NCI-H226 (cell line): ENCODE results near the gene ARHGAP25.
A peak's percentile ranks its signal among the peaks of the same experiment; 100 is the strongest.

Experiments
- DNase-seq: peaks from one replicate; pipeline ENCODE4 v3.0.0-alpha.2; 2015

The ARHGAP25 gene

GRCh38 chr2:68719912-68720311 lies 14.7 kb upstream of the ARHGAP25 start:
- DNase-seq = no peak

DNA sequence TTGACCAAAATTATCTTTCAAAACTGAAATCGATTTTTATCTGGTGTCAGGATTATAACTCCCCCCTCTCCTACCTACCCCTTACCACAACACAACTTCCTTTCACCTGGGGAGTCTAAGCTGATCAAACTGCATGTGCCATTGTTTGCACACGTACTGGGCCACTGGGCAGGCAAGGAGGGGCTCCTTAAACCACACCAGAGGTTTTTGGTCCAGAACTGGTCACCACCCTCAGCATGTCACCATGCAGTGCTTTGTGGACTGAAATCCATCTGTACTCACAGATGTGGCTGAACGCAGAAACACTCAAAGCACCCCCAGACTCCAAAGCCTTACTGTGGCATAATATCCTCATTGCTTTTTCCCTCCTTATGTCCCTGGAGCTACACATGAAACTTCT lies 13.9 kb upstream of the ARHGAP25 start:
- DNase-seq = no peak

GRCh38 chr2:68721482-68722101 lies 13.0 kb upstream of the ARHGAP25 start:
- no peak for DNase-seq

DNA sequence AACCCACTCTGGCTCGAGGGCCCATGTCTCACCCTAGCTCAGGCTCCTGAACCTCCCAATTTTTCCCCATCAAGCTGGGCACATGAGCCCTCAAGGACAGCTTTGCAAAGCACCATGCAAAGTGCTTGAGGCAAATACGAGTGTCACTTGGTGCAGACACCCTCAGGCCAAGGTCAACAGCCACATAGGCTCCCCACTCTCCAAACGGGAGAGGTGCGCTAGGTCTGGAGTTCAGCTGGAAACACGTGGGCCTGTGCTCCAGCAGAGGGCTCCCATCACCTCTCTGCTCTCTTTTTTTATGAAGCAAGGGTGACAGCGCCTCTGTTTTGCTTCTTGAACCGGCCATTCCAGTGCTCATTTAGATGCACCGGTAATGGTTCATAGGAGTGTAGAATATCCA lies 11.9 kb upstream of the ARHGAP25 start:
- no peak for DNase-seq

DNA sequence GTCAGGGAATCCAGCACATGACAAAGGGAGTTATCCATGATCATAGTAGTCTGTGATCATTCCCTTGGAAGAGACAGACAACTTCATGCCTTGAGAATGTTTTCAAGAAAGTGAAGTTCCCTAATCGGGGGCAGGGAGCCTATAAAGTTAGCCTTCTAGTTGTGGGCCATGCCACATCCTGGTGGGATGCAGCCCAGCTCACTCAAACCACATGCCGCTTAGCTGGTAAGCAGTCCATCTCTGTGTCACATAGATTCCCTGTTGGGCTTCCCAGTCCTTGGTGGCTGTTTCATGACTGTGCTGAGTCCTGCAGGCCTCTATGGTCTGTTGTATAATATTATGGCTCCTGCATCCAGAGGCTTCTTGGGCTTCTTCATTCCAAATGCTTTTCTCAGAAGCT lies 11.4 kb upstream of the ARHGAP25 start:
- no peak for DNase-seq

DNA sequence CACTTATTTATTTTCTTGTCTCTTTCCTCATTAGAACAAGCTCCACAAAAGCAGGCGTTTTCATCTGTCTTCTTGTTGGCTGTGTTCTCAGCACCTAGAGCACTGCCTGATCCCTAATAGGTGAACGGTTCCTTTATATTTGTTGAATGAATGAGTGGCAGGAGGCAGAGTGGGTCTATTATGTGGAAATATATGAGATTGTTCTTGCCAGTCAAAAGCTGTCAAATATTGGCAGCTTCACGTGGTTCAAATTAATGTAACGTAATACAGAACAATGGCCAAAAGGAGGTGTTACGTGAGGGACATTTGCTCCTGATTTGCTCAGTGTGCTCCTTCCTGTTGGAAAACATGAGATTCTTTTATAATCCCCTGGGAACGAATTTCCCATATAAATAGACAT lies 8.5 kb upstream of the ARHGAP25 start:
- DNase-seq = no peak

DNA sequence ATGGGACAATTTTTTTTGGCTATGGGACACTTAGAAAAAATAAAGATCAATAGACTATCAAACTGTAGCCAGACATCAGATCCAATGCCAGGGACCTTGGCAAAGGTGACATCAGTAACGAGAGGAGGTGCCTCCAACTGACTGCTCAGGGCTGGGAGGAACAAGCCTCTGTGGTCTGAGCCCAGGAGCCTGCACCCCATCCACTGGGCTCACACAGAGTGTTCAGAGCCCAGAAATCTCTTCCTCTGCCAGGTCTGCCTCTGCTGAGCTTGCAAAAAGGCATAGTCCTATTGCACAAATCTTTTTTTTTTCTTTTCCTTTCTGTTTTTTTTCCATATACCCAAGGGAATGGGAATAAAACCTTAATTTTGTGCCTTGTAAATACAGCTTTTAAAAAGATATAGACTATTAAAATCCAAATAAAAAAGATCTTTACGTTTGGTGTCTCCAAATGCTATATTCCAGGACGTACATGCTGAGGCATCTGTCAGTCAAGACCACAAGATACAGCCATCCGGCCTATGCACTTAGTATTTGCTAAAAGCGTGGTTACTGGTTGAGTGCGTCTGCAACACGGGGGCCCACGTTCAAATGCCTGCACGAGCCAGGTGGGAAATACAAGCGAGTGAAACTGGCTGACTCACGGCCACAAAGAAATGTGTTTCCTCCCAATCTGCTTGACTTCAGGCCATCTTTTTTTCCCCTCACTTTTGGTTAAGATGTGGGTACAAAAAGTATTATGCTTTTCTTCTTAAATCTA lies 7.8 kb upstream of the ARHGAP25 start:
- no peak for DNase-seq

DNA sequence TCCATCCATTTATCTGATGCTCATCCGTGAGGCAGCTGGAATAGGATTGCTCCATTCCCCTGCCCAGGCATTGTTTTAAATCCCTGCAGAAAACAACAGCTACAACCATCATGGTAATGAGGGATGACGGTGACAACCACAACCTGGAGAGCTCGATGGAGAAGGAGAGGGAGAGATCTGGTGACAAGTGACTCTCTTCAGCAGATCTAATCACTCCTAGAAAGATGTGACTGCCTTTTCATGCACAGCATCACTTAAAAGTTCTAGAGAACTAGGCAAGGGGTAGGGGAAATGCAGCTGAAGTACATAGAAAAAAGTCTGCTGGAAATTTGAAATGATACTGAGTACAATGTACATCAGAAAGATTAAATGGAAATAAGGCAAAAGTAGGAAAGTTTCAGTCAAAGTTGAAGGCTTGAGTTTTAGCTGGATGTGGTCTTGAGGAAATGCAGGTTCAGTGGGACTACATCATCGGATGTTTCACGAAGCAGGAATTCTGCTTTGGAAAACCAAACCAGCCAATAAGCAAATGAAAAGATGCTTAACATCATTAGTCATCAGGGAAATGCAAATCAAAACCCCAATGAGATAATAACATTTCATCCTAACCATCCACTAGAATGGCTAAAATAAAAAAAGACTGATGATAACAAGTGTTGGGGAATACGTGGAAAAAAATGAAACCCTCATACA lies 6.8 kb upstream of the ARHGAP25 start:
- DNase-seq = peak; percentile 74

DNA sequence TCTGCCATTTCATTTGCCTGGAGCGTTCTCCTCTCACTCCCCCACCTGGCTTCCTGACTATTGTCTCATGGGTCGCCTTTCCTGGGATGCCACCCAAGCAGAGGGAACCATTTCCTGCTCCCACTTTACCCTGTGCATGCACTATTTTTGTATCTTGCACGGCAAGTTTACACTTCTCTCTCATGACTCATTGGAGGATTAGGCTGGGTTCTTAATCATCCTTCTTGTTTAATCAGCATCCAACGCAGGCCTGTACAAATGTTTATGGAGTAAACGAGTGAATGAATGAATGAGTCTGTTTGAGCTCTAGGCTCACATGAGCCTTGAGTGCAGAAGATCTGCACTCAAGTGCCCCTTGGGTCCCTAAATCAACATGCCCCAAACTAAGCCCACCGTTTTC lies 3.8 kb upstream of the ARHGAP25 start:
- peak; percentile 27 for DNase-seq

DNA sequence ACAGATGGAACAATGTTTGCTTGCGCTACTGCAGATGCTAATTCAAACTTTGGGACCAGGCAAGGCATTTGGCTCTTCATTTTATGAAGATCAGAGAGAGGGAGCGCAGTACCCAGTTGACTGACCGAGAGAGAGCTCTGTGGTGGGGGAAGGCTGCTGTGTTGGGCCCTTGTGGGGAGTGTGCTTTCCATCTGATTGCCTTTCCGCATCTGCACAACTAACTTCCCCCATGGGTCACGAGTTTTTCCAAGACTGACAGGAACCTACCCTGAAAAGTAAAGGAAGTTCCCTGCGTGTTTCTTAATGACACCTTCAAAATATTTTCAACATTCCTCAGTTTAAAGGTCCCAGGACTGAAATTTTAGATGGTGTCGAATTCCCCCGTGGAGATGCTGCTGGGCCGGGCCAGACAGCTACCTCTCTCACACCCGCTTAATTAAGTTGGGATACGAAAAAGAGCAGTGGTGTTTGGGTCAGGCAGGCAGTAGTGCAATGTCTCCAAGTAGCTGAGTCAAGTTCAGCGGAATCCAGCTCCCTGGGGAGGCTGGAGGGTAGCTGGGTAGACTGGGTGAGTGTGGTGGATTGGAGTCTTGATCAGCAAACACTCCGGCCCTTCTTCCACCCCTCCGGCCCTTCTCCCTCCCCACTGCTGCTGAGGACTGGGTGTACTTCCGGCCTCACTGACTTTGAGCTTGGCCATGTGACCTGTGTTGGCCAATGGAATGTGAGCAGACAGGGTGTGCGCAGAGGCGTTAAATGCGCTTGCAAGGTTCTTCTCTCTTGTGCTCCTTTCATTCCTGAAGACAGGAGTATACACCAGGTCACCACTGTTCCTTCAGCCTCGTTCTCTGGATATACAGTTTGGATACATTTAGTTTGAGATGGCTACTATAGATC lies 2.3 kb upstream of the ARHGAP25 start:
- no peak for DNase-seq

GRCh38 chr2:68733365-68733764 lies 1.2 kb upstream of the ARHGAP25 start:
- DNase-seq = no peak

DNA sequence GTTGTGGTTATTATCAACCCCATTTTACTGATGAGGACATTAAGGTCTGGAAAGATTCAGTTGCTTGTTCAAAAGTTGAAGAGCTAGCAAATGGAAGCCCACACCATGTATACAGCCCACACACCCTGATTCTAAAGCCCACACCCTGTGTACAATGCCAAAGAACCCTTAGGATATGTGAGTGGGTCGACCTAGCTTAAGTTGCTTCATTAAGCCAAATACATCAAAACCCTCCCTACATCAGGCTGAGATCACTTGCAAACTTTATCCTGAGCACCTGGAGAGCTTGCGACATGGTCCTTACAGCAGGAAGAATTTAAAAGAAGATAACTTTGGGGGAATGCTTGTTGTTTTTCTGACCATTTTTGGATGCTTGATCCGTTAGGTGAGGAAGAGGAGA lies 435 bp upstream of the ARHGAP25 start:
- no peak for DNase-seq

DNA sequence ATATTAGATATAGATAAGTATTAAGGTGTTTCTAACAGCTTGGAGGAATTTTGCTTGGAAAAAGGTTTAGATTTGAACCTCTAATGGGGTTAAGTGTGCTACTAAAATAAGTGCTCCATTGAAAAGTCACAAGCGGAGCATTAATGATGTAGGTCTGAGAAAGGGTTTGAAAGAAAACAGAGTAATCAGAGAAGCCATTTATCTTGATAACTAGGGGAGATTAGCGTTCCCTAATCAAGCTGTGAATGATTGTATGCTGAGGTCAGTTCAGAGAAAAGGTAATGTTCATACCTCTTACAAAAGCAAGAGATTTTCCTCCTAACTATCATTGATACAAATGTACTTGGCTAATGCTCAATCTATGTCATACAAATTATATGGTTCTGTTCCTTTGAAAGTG lies 1.5 kb downstream of the ARHGAP25 start:
- DNase-seq = no peak

DNA sequence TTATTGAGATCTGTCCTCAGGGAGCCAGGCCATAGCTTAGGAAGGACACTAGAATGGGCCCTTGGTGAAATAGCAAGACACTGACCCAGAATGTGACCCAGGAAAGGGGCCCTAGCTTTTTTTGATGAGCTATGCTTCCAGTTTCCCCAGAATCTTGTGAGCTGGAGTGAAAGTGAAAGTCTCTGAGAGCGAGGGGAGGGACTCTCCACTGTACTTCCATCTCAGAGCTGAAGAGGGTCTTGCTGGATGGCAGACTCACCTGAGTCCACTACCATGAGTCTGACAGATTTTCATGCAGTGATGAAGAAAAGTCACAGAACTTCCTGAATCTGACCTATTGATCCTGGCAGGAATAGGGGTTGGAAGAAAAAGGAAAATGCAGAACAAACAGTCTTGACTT lies 3.1 kb downstream of the ARHGAP25 start:
- DNase-seq = no peak

- DNase-seq = no peak
Measured at GRCh38 chr2:68738906-68739594, 4.4 kb downstream of the ARHGAP25 start.

DNA sequence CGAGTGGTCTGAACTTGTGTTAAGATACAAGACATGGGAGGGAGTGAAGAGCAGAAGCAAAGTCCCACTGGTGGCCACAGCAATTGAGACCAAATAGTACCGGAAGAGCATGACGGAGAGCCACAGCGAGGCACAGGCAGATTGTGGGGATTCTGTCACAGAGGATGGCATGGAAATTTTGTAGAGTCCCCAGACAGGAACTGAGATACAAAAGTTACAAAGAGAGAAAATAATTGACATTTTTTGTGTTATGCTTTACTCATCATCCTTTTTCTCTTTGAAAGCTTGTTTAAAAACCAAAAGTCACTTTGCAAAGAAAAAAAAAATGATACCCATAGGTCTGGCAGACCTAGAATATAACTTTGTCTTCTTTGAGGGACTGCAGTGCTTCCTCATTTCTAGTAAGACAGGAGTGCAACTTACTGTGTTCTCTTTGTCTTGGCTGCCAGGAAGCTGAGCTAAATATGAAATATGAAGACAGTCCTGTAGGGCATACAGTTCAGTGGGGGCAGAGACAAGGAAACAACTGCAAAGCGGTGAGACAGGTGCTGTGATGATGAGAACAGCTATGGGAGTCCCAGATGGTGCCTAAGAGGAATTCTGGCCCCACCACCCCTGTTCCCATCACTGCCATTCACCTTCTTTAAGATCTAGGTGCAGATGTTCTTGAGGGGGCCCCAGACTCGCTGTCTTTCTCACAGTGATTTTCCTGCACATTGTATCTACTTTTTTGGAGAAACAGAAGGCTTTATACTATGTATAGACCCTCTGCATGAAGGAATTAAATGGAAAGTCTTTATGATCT lies 5.2 kb downstream of the ARHGAP25 start:
- no peak for DNase-seq

DNA sequence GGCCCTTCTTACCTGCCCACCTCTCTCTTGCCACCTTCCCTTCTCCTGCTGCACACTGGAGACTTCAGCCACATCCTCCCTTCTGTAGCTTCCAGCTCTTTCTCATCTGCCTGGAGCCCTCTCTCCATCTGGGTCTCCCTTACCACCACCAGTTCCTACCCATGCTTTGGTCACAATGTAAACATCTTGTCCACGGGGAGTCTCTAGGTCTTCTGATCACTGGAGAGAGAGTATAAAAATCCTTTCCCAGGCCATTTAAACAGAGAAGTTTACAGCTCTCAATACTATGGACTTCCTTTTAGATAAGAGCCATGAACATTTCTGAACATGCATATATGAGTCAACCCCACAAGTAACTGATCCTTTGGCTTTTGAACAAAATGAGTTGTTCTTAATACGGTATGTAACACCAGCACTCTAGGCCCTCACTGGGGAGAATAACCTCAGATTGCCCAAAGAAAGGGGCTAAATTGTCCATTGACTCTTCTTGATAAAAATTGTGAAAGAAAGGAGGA lies 5.8 kb downstream of the ARHGAP25 start:
- peak; percentile 50 for DNase-seq

- no peak for DNase-seq
Measured at GRCh38 chr2:68741238-68741637, 6.6 kb downstream of the ARHGAP25 start.

- no peak for DNase-seq
Measured at GRCh38 chr2:68741805-68742306, 7.2 kb downstream of the ARHGAP25 start.

DNA sequence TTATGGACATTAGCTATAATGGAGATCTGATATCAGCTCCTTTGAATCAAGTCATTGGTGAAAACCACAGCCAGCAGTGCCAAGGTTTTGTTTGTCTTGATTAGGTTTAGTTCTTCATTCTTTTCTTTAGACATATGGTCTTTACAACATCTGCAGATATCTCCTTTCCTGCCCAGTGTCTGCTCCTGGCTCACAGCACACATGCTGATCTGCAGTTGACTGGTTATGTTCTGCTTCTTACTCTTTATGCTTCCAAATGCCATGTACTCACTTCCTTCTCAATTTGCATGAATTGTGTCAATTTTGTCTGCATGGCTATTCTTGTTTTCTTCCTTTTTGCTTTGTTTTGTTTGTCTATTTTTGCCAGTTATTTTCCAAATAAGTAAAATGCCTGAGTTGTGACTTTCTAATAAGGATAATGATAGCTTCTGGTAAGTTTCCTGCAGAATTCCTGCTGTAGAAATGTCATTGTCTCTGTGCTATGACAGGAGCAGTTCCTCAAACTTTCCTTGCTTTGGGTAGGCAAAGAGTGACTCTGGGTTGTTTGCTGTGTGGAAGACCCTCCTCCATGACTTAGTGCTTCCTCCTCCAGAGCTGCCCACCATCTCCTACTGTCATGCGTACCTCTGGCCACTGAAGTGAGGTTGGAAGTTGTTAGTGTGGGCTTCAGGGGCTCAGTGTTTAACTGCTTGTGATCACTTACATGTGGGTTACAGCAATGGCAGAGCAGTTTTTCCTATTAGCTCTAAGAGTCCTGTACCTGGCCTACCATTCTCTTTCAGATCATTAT lies 8.2 kb downstream of the ARHGAP25 start:
- DNase-seq = no peak
